NB4 (cell line): ENCODE measurements around the gene ZNF692.
"Not testable (repeated sequence)": the region's sequence is repeated elsewhere in the genome, so short reads cannot be mapped to it uniquely, and the experiment has no call there.

Experiments
- DNase-seq: peaks from one replicate; pipeline ENCODE4 v3.0.0; 2010; ENCODE audit warnings: low read depth
- H3K4me3 ChIP-seq: one replicate; pipeline ENCODE4 v1.5.1; 2011; ENCODE audit warnings: mild to moderate bottlenecking, low read depth, low read length, moderate library complexity
- CTCF ChIP-seq: IDR thresholded peaks from one replicate; pipeline ENCODE4 v1.5.1; 2012; ENCODE audit warnings: low read depth, low read length
- MYC ChIP-seq: IDR thresholded peaks from 2 replicates; pipeline ENCODE4 v1.6.1; 2011; ENCODE audit warnings: low read depth, low read length
- POLR2A ChIP-seq: IDR thresholded peaks from 2 replicates; pipeline ENCODE4 v1.6.1; 2011; ENCODE audit warnings: mild to moderate bottlenecking; ENCODE audit not compliant: insufficient read length; ENCODE audit errors: extremely low read depth
- TF ChIP-seq, protein P1 (sequence below): IDR thresholded peaks from 2 replicates; pipeline ENCODE4 v1.6.1; 2011; ENCODE audit warnings: low read depth, low read length

The ZNF692 gene

GRCh38 chr1:248892590-248892989, 33.7 kb upstream of the ZNF692 start:
- no peak for TF ChIP-seq CTCF
- TF ChIP-seq MYC: no peak
- no peak for DNase-seq
- H3K4me3 ChIP-seq: no peak overlapping the region

GRCh38 chr1:248891758-248892157, 32.9 kb upstream of the ZNF692 start:
- DNase-seq: no peak
- TF ChIP-seq, protein P1, sequence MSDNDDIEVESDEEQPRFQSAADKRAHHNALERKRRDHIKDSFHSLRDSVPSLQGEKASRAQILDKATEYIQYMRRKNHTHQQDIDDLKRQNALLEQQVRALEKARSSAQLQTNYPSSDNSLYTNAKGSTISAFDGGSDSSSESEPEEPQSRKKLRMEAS: no peak
- no peak for TF ChIP-seq CTCF
- no peak for TF ChIP-seq POLR2A
- TF ChIP-seq MYC: no peak

DNA sequence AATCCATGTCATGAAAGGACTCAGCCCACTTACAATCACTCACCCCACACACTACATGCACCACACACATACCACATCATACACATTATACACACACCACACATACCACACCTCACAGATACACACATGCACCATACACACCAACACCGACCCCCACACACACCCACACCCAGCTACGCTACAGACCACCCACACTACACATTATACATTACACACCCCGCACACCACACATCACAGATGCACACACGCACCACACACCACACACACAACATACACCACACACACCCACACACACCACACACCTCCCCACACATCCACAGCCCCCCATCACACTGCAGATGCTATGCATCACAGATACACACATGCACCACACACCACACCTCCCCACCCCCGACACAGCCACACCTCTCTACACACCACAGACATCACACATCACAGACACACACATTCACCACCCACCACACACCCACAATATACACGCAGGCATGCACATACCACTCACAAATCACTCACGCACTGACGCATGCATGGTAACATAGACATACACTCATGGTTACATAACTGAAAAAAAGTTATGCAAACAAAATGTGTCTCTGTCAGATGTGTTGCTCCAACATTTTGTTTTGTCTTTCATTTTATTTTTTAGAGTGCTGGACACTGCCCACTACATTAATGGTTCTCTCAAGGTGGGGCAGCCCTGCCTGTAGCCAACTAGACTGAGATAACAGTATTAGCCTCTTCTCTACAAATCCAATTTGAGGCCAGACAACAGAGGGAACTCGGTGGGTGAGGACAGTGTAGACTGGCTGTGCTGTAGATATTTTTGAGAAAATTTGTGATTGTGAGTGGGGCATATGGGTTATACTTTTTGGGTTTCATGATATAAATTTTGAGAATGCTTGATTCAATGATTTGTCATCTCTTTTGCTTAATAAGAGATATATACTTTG, 31.9 kb upstream of the ZNF692 start:
- no peak for DNase-seq
- TF ChIP-seq MYC: no peak
- TF ChIP-seq POLR2A: no peak
- TF ChIP-seq, protein P1: no peak
- TF ChIP-seq CTCF: no peak

More at GRCh38 chr1:248891758-248892157, 32.9 kb upstream of the ZNF692 start:
- H3K4me3 ChIP-seq: no peak overlapping the region

DNA sequence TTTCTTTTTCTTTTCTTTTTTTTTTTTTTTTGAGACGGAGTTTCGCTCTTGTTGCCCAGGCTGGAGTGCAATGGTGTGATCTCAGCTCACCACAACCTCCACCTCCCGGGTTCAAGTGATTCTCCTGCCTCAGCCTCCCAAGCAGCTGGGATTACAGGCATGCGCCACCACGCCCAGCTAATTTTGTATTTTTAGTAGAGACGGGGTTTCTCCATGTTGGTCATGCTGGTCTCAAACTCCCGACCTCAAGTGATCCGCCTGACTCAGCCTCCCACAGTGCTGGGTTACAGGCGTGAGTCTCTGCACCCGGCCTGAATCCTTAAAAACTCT, 31.0 kb upstream of the ZNF692 start:
- not testable (repeated sequence) for DNase-seq, H3K4me3 ChIP-seq

More for the DNA sequence above, 31.9 kb upstream of the ZNF692 start:
- H3K4me3 ChIP-seq: no peak overlapping the region

- TF ChIP-seq CTCF: no peak
- TF ChIP-seq, protein P1: no peak
- TF ChIP-seq MYC: no peak
- no peak for TF ChIP-seq POLR2A
- H3K4me3 ChIP-seq: no peak overlapping the region
- no peak for DNase-seq
These were observed 27.5 kb upstream of the ZNF692 start for GRCh38 chr1:248886237-248886895.

DNA sequence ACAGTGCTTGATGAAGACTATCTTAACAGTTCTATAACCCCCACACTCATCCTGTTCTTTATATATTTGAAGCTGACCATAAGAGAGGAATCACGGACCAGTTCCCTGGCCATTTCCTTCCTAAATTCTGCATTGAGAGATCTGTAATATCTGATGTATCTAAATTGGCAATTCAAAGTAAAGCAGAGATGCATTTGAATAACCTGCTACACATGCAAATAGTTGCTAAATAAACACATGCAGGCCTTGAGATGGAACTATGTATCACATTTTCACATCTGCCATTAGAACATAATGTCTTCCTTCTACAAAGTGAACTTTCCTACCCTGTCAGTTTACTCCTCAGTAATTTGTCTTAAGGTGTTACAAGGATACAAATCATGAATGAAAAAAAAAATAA, 26.8 kb upstream of the ZNF692 start:
- no peak for TF ChIP-seq POLR2A
- no peak for TF ChIP-seq CTCF
- TF ChIP-seq MYC: no peak
- TF ChIP-seq, protein P1: no peak
- no peak for DNase-seq
- no peak overlapping the region for H3K4me3 ChIP-seq
